H1 (cell line): ENCODE measurements around the gene OAS3. TPM values are rescaled to one million over a fixed set of nuclear protein-coding genes. Genes with fewer than 3 reads are reported as not detected.

Experiments used
- CTCF ChIA-PET: fragments of 300-600 bp; sonication (Branson Sonifier 250); formaldehyde crosslinking; loops from one replicate; lab custom pipeline; 2021; ENCODE audit not compliant: partially characterized antibody; lab: Charles Lee
- POLR2A ChIA-PET: fragments of 300-600 bp; sonication (Branson Sonifier 250); formaldehyde crosslinking; loops from one replicate; lab custom pipeline; 2021; ENCODE audit warnings: inconsistent platforms; ENCODE audit not compliant: partially characterized antibody; lab: Charles Lee
- DNase-seq, 2 experiments: peaks; one replicate each; pipeline versions ENCODE4 v3.0.0 to v3.0.0-alpha.2; 2010 to 2022; ENCODE audit warnings: low spot score in 2 of 2, low read depth in 1 of 2, mixed read lengths in 1 of 2
- FAIRE-seq: peaks from 2 replicates; lab custom pipeline; 2011; peaks lifted over from hg19 to GRCh38; lab: Jason Lieb, UNC
- H2AFZ ChIP-seq: 2 replicates; pipeline ENCODE4 v1.8.1; 2012; ENCODE audit warnings: low read length, inconsistent platforms
- H2AK5ac ChIP-seq: 2 replicates; pipeline ENCODE4 v1.6.1; 2013; ENCODE audit warnings: low read depth, low read length
- H2BK120ac ChIP-seq: replicated peaks from 2 replicates; pipeline ENCODE3; 2013; ENCODE audit warnings: low read depth, low read length, inconsistent platforms
- H2BK12ac ChIP-seq: 2 replicates; pipeline ENCODE4 v1.6.1; 2013; ENCODE audit warnings: low read depth, low read length
- H2BK15ac ChIP-seq: 2 replicates; pipeline ENCODE4 v1.6.1; 2013; ENCODE audit warnings: low read length
- H2BK20ac ChIP-seq: 2 replicates; pipeline ENCODE4 v1.6.1; 2013; ENCODE audit warnings: low read length
- H2BK5ac ChIP-seq: 2 replicates; pipeline ENCODE4 v1.6.1; 2013; ENCODE audit warnings: low read depth, low read length
- H3K14ac ChIP-seq: 2 replicates; pipeline ENCODE4 v1.6.1; 2013; ENCODE audit warnings: inconsistent platforms; ENCODE audit not compliant: insufficient read length
- H3K18ac ChIP-seq: 2 replicates; pipeline ENCODE4 v1.6.1; 2013; ENCODE audit warnings: low read length; ENCODE audit errors: extremely low read depth
- H3K23ac ChIP-seq: 2 replicates; pipeline ENCODE4 v1.6.1; 2013; ENCODE audit warnings: inconsistent platforms; ENCODE audit not compliant: insufficient read length
- H3K23me2 ChIP-seq: 2 replicates; pipeline ENCODE4 v1.6.1; 2013; ENCODE audit warnings: low read depth, low read length
- H3K27ac ChIP-seq: 2 replicates; pipeline ENCODE4 v1.6.1; 2011; ENCODE audit warnings: low read depth, low read length, inconsistent platforms
- H3K27me3 ChIP-seq, 4 experiments: replicated peaks in 1 of 4; 1 replicate in 1 of 4; 2 replicates in 3 of 4; pipeline versions ENCODE4 v1.6.1 to v1.8.1; 2011 to 2013; ENCODE audit warnings: low read length in 3 of 4, mild to moderate bottlenecking in 3 of 4, inconsistent platforms in 2 of 4, mixed read lengths in 2 of 4, moderate library complexity in 1 of 4; ENCODE audit not compliant: control insufficient read depth in 3 of 4, insufficient read depth in 3 of 4; ENCODE audit errors: extremely low read depth in 1 of 4
- H3K36me3 ChIP-seq, 4 experiments: 2 replicates each; pipeline versions ENCODE4 v1.6.1 to v1.8.1; 2011 to 2013; ENCODE audit warnings: mild to moderate bottlenecking in 4 of 4, low read length in 3 of 4, moderate library complexity in 2 of 4, control low read depth in 1 of 4, inconsistent platforms in 1 of 4; ENCODE audit not compliant: insufficient read depth in 4 of 4, control insufficient read depth in 2 of 4
- H3K4ac ChIP-seq: replicated peaks from 2 replicates; pipeline ENCODE3; 2013; ENCODE audit warnings: low read length, low read depth, mixed read lengths, inconsistent platforms; ENCODE audit not compliant: insufficient read length
- H3K4me1 ChIP-seq, 4 experiments: replicated peaks in 1 of 4; 1 replicate in 1 of 4; 2 replicates in 3 of 4; pipeline versions ENCODE4 v1.6.1 to v1.8.1; 2011 to 2013; ENCODE audit warnings: low read length in 3 of 4, inconsistent platforms in 2 of 4, mixed read lengths in 1 of 4; ENCODE audit not compliant: insufficient read depth in 4 of 4, control insufficient read depth in 3 of 4
- H3K4me2 ChIP-seq, 2 experiments: 2 replicates each; pipeline versions ENCODE4 v1.6.1 to v1.8.1; 2011 to 2013; ENCODE audit warnings: low read depth in 2 of 2, low read length in 2 of 2, control low read depth in 1 of 2, inconsistent platforms in 1 of 2, mild to moderate bottlenecking in 1 of 2; ENCODE audit not compliant: insufficient read depth in 1 of 2
- H3K4me3 ChIP-seq, 4 experiments: fragments of 200-600, 300-600 bp in 1 of 4; sonication (generic), shearing (Covaris generic), sonication (Bioruptor Twin) in 1 of 4; 2 replicates each; pipeline versions ENCODE4 v1.5.1 to v1.8.1; 2011 to 2016; ENCODE audit warnings: low read length in 4 of 4, low read depth in 3 of 4, control low read depth in 2 of 4, inconsistent platforms in 2 of 4, mild to moderate bottlenecking in 2 of 4, mixed read lengths in 1 of 4, moderate library complexity in 1 of 4; ENCODE audit not compliant: insufficient read depth in 2 of 4; ENCODE audit errors: extremely low read depth in 1 of 4
- H3K56ac ChIP-seq: replicated peaks from 2 replicates; pipeline ENCODE3; 2013; ENCODE audit warnings: low read depth, mild to moderate bottlenecking, mixed read lengths, low read length, inconsistent platforms; ENCODE audit not compliant: insufficient read length
- H3K79me1 ChIP-seq: 2 replicates; pipeline ENCODE4 v1.6.1; 2013; ENCODE audit warnings: low read depth, low read length, control low read depth
- H3K79me2 ChIP-seq, 2 experiments: 2 replicates each; pipeline versions ENCODE4 v1.6.1 to v1.8.1; 2012 to 2013; ENCODE audit warnings: low read length in 2 of 2, mild to moderate bottlenecking in 2 of 2, inconsistent platforms in 1 of 2; ENCODE audit not compliant: insufficient read depth in 2 of 2, control insufficient read depth in 1 of 2
- H3K9ac ChIP-seq, 4 experiments: replicated peaks in 1 of 4; 1 replicate in 1 of 4; 2 replicates in 3 of 4; pipeline versions ENCODE4 v1.6.1 to v1.8.1; 2011 to 2013; ENCODE audit warnings: low read depth in 3 of 4, low read length in 3 of 4, control low read depth in 2 of 4, mild to moderate bottlenecking in 2 of 4, moderate library complexity in 2 of 4, inconsistent platforms in 1 of 4; ENCODE audit errors: extremely low read depth in 1 of 4
- H3K9me3 ChIP-seq, 2 experiments: 2 replicates each; pipeline versions ENCODE4 v1.6.1 to v1.8.1; 2012 to 2013; ENCODE audit warnings: mild to moderate bottlenecking in 2 of 2, moderate library complexity in 2 of 2, control low read depth in 1 of 2, inconsistent platforms in 1 of 2, low read depth in 1 of 2, low read length in 1 of 2, mixed read lengths in 1 of 2; ENCODE audit not compliant: insufficient read depth in 2 of 2
- H4K20me1 ChIP-seq, 2 experiments: replicated peaks in 1 of 2; 2 replicates each; pipeline versions ENCODE3 to v1.8.1; 2011 to 2013; ENCODE audit warnings: inconsistent platforms in 2 of 2, low read length in 2 of 2, mild to moderate bottlenecking in 1 of 2; ENCODE audit not compliant: insufficient read depth in 2 of 2, control insufficient read depth in 1 of 2
- H4K5ac ChIP-seq: 2 replicates; pipeline ENCODE4 v1.6.1; 2013; ENCODE audit warnings: low read length, low read depth, mixed read lengths, inconsistent platforms; ENCODE audit not compliant: insufficient read length
- H4K8ac ChIP-seq: 2 replicates; pipeline ENCODE4 v1.8.0; 2013; ENCODE audit warnings: mild to moderate bottlenecking, moderate library complexity, low read length, inconsistent platforms; ENCODE audit not compliant: insufficient read depth; ENCODE audit errors: extremely low read depth
- H4K91ac ChIP-seq: replicated peaks from 2 replicates; pipeline ENCODE3; 2013; ENCODE audit warnings: low read length, mixed read lengths, inconsistent platforms; ENCODE audit not compliant: insufficient read length
- ASH2L ChIP-seq: fragments of 200-600, 300-600 bp; sonication (generic); IDR thresholded peaks from one replicate; pipeline ENCODE4 v1.7.1; 2017; ENCODE audit warnings: low read length
- ATF2 ChIP-seq: IDR thresholded peaks from 2 replicates; pipeline ENCODE4 v1.6.1; 2012; ENCODE audit warnings: low read length, inconsistent platforms
- BCL11A ChIP-seq, 2 experiments: IDR thresholded peaks; one replicate each; pipeline ENCODE4 v1.6.1; 2011; ENCODE audit warnings: low read depth in 2 of 2, low read length in 2 of 2, mild to moderate bottlenecking in 2 of 2
- CEBPB ChIP-seq: IDR thresholded peaks from 2 replicates; pipeline ENCODE4 v1.6.1; 2012; ENCODE audit warnings: low read depth, low read length
- CREB1 ChIP-seq: IDR thresholded peaks from 2 replicates; pipeline ENCODE4 v1.6.1; 2012; ENCODE audit warnings: inconsistent platforms
- EP300 ChIP-seq, 2 experiments: IDR thresholded peaks; 1 replicate in 1 of 2; 2 replicates in 1 of 2; pipeline ENCODE4 v1.6.1; 2011 to 2012; ENCODE audit warnings: low read depth in 2 of 2, low read length in 2 of 2, mild to moderate bottlenecking in 2 of 2, borderline replicate concordance in 1 of 2, inconsistent platforms in 1 of 2, moderate library complexity in 1 of 2
- HDAC6 ChIP-seq: IDR thresholded peaks from one replicate; pipeline ENCODE4 v1.7.1; 2012; ENCODE audit warnings: low read depth, mild to moderate bottlenecking, inconsistent platforms, low read length, moderate library complexity
- KDM1A ChIP-seq: fragments of 200-600, 300-600 bp; sonication (generic); IDR thresholded peaks from 2 replicates; pipeline ENCODE4 v1.7.1; 2016; ENCODE audit warnings: mild to moderate bottlenecking, low read length, borderline replicate concordance
- NRF1 ChIP-seq: IDR thresholded peaks from 2 replicates; pipeline ENCODE4 v1.6.1; 2011; ENCODE audit warnings: mild to moderate bottlenecking, low read depth, low read length, improper control_type of control experiment
- RXRA ChIP-seq: IDR thresholded peaks from 2 replicates; pipeline ENCODE4 v1.6.1; 2011; ENCODE audit warnings: low read depth, mild to moderate bottlenecking, low read length, moderate library complexity; ENCODE audit not compliant: insufficient read depth
- SAP30 ChIP-seq: fragments of 300-600 bp; sonication (generic); IDR thresholded peaks from 2 replicates; pipeline ENCODE4 v1.7.1; 2012; ENCODE audit warnings: low read length, moderate library complexity, mild to moderate bottlenecking, inconsistent platforms; ENCODE audit not compliant: insufficient read depth, insufficient replicate concordance
- TBP ChIP-seq: IDR thresholded peaks from 2 replicates; pipeline ENCODE4 v1.6.1; 2011; ENCODE audit warnings: low read depth, low read length, improper control_type of control experiment
- WGBS, 2 experiments: shearing (Covaris generic) in 1 of 2; methylation state at CpG; one replicate each; pipeline versions ENCODE4 v1.1.6 to v1.1.7; 2013 to 2015; ENCODE audit warnings: low lambda C conversion rate in 2 of 2, mixed read lengths in 2 of 2, inconsistent platforms in 1 of 2, low coverage in 1 of 2, missing lambda C conversion rate in 1 of 2; ENCODE audit not compliant: insufficient replicate concordance in 2 of 2, insufficient coverage in 1 of 2, insufficient read length in 1 of 2; ENCODE audit errors: extremely low coverage in 1 of 2, missing lambda C conversion rate in 1 of 2; 5-methylcytosine and 5-hydroxymethylcytosine counted together
- polyA plus RNA-seq, 7 experiments: library from polyadenylated mRNA; depleted of rRNA in 3 of 7; stranded (reverse) in 5 of 7; unstranded in 2 of 7; fragments of >200 nt in 5 of 7; fragments of 200-250 nt in 2 of 7; gene quantifications; 1 replicate in 5 of 7; 2 replicates in 1 of 7; 4 replicates in 1 of 7; pipeline versions ENCODE4 v1.2.1 to v1.2.3, GENCODE V29; 2011 to 2013; ENCODE audit warnings: missing spikeins in 2 of 7, mixed read lengths in 2 of 7
- total RNA-seq: library from RNA; stranded (reverse); fragmentation: NEBNext Ultra II Directional; extraction: Animal tissue kit (Norgen Biotek cat#: 25700); gene quantifications from 2 replicates; pipeline ENCODE4 v1.2.1, GENCODE V29; 2021

OAS3 gene
- total and polyA plus RNA-seq, 2 of the 8 experiments (the other 6 are each of a cell fraction or from before 2014, with no cell fraction given) = 0.73 to 3.7 TPM

- no peak overlapping the region for H3K27ac ChIP-seq
- no peak overlapping the region for H4K91ac ChIP-seq
- no peak overlapping the region for H4K8ac ChIP-seq
- CTCF ChIA-PET = no interaction called here
- H3K4me3 ChIP-seq = no peak overlapping the region
- no peaks in the 10 kb centered on the region for H3K9me3 ChIP-seq
- POLR2A ChIA-PET = no interaction called here
- no peaks in the 10 kb centered on the region for H3K27me3 ChIP-seq
- no peak for TF ChIP-seq TBP
- no peak for TF ChIP-seq CREB1
- no peak for TF ChIP-seq SAP30
- no peak for TF ChIP-seq CEBPB
- TF ChIP-seq NRF1 = no peak
- no peak for TF ChIP-seq RXRA
- TF ChIP-seq ASH2L = no peak
- TF ChIP-seq HDAC6 = no peak
- TF ChIP-seq BCL11A (IDR thresholded peaks at IDR 0.05; ENCODE audit: low read depth in 2 of 2, low read length in 2 of 2) = no peak
- TF ChIP-seq EP300 (IDR thresholded peaks at IDR 0.05; ENCODE audit: borderline replicate concordance in 1 of 2, low read depth in 2 of 2, low read length in 2 of 2) = no peak
- TF ChIP-seq ATF2 = no peak
- TF ChIP-seq KDM1A = no peak
- no peak overlapping the region for H3K18ac ChIP-seq
- no peaks in the 10 kb centered on the region for H3K79me1 ChIP-seq
- no peaks in the 10 kb centered on the region for H3K36me3 ChIP-seq
- H3K23me2 ChIP-seq = no peaks in the 10 kb centered on the region
- H3K9ac ChIP-seq = no peak overlapping the region
- peaks cover 0 to 2% of the 10 kb centered on the region in 2 experiments for H4K20me1 ChIP-seq
- no peak overlapping the region for H2BK120ac ChIP-seq
- H3K79me2 ChIP-seq = no peaks in the 10 kb centered on the region
- FAIRE-seq (no peak), DNase-seq (no peak)
- no peak overlapping the region for H3K4me2 ChIP-seq
- no peak overlapping the region for H3K4ac ChIP-seq
- no peak overlapping the region for H2BK5ac ChIP-seq
- H2BK20ac ChIP-seq = no peak overlapping the region
- H3K4me1 ChIP-seq = no peaks in the 10 kb centered on the region
- no peak overlapping the region for H4K5ac ChIP-seq
- no peak overlapping the region for H3K23ac ChIP-seq
- WGBS, 2 experiments = 88% methylated on average over 9 of the region's 9 CpGs; no CpG with 5 or more reads in 1 of the 2 experiments
- no peak overlapping the region for H2AK5ac ChIP-seq
- no peak overlapping the region for H2BK12ac ChIP-seq
- no peak overlapping the region for H3K56ac ChIP-seq
- no peak overlapping the region for H3K14ac ChIP-seq
- H2AFZ ChIP-seq = no peak overlapping the region
- no peak overlapping the region for H2BK15ac ChIP-seq
These were observed 29.0 kb downstream of the OAS3 start for GRCh38 chr12:112967306-112967705.
